ENCODE results near the gene SCAND1.

Gene SCAND1

DNA sequence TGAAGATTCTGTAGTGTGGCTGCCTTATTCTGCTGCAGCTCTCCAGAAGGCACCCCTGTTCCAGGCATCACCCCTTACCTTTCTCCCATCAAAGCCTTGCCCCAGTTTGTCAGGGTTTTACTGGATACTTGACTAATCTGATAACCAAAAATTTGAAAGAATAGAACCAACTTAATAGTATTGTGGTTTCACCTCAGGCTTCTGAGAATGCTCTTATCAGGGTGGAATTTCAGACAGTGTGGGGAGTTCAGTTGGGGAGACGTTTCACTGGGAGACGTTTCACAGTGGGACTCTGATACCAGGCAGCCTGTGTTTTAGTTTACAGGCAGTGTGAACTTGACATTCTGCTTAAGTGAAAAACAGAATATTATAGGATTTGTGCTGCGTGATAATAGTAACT is 50.5 kb downstream of the SCAND1 start:
- no peak for DNase-seq

All from NCI-H2227 treated with DMSO at 0.1 percent for 48 hours (cell line).